NCI-H2196 treated with DMSO at 0.1 percent for 48 hours (cell line): ENCODE data around the gene ACVR2B.

Source experiments
- DNase-seq: peaks from one replicate; lab custom pipeline; 2025; ENCODE audit not compliant: unreplicated experiment; lab: John Stamatoyannopoulos, UW

ACVR2B gene

GRCh38 chr3:38480930-38481329 is 27.2 kb downstream of the ACVR2B start:
- DNase-seq = no peak

- no peak for DNase-seq
Observed at GRCh38 chr3:38482951-38483350, 29.3 kb downstream of the ACVR2B start.

GRCh38 chr3:38487323-38487722 is 33.6 kb downstream of the ACVR2B start:
- DNase-seq = no peak

GRCh38 chr3:38488949-38489348 is 35.3 kb downstream of the ACVR2B start:
- DNase-seq = no peak

GRCh38 chr3:38489766-38490165 is 36.1 kb downstream of the ACVR2B start:
- no peak for DNase-seq

GRCh38 chr3:38490281-38491030 is 36.8 kb downstream of the ACVR2B start:
- no peak for DNase-seq

GRCh38 chr3:38491215-38491614 is 37.5 kb downstream of the ACVR2B start:
- no peak for DNase-seq

GRCh38 chr3:38493031-38493430 is 39.3 kb downstream of the ACVR2B start:
- DNase-seq = no peak

GRCh38 chr3:38496131-38496910 is 42.6 kb downstream of the ACVR2B start, which contains the start of gene EXOG:
Gene EXOG (plus strand): TSS chr3:38496340. CDS start chr3:38496368, 28 bp downstream.
- DNase-seq = peak; percentile 54

GRCh38 chr3:38497031-38497430 is 43.3 kb downstream of the ACVR2B start:
- DNase-seq = no peak

- DNase-seq = no peak
Observed at GRCh38 chr3:38500688-38501417, 47.2 kb downstream of the ACVR2B start.

GRCh38 chr3:38507120-38507519 is 53.4 kb downstream of the ACVR2B start:
- DNase-seq = no peak

- DNase-seq = no peak
Observed at GRCh38 chr3:38509732-38510131, 56.0 kb downstream of the ACVR2B start.

GRCh38 chr3:38510631-38511030 is 56.9 kb downstream of the ACVR2B start:
- DNase-seq = no peak

GRCh38 chr3:38511546-38511945 is 57.9 kb downstream of the ACVR2B start:
- DNase-seq = no peak

- no peak for DNase-seq
Observed at GRCh38 chr3:38515367-38515766, 61.7 kb downstream of the ACVR2B start.

GRCh38 chr3:38516669-38517068 is 63.0 kb downstream of the ACVR2B start:
- DNase-seq = no peak

- DNase-seq = no peak
Observed at GRCh38 chr3:38519000-38519399, 65.3 kb downstream of the ACVR2B start.

- DNase-seq = no peak
Observed at GRCh38 chr3:38519651-38520050, 66.0 kb downstream of the ACVR2B start.

- peak; percentile 12 for DNase-seq
Observed at GRCh38 chr3:38521391-38521987, 67.8 kb downstream of the ACVR2B start.

GRCh38 chr3:38522002-38522401 is 68.3 kb downstream of the ACVR2B start:
- DNase-seq = no peak
